IMR-90 (cell line): Measurements from ENCODE around the gene EXOC6. TPM values are rescaled to one million over a fixed set of nuclear protein-coding genes. Genes with fewer than 3 reads are reported as not detected.

Experiments
- ATAC-seq: fragments of 200-7000 bp; cut with Tn5 transposase; 2 replicates; pipeline ENCODE4 v1.9.1; 2020; ENCODE audit warnings: low read depth, mild to moderate bottlenecking, moderate library complexity
- BruUV-seq: library from RNA; stranded (reverse); fragments of 400-500 nt; replicated peaks from 2 replicates; lab custom pipeline; 2021; lab: Mats Ljungman, UMichigan
- CTCF ChIA-PET: fragments of 300-600 bp; formaldehyde crosslinking; extraction: SDS; loops from one replicate; lab custom pipeline; 2021; ENCODE audit warnings: antibody characterized with exemption; lab: Yijun Ruan, JAX
- POLR2A ChIA-PET: fragments of 300-600 bp; sonication (Branson Sonifier 250); formaldehyde crosslinking; loops from one replicate; lab custom pipeline; 2022; ENCODE audit warnings: antibody characterized with exemption; ENCODE audit not compliant: unreplicated experiment; lab: Charles Lee
- DNase-seq: peaks from one replicate; pipeline ENCODE4 v3.0.0; 2013
- H2AFZ ChIP-seq: replicated peaks from 2 replicates; pipeline ENCODE3; 2013; ENCODE audit warnings: low read length, mild to moderate bottlenecking; ENCODE audit not compliant: poor library complexity
- H2AK5ac ChIP-seq: 2 replicates; pipeline ENCODE4 v1.6.1; 2013; ENCODE audit warnings: low read depth, low read length, inconsistent platforms
- H2AK9ac ChIP-seq: replicated peaks from 2 replicates; pipeline ENCODE3; 2013; ENCODE audit warnings: mild to moderate bottlenecking, low read depth, low read length, moderate library complexity; ENCODE audit not compliant: poor library complexity
- H2BK120ac ChIP-seq: 2 replicates; pipeline ENCODE4 v1.6.1; 2013; ENCODE audit warnings: low read depth, low read length, inconsistent platforms
- H2BK15ac ChIP-seq: 3 replicates; pipeline ENCODE4 v1.6.1; 2013; ENCODE audit warnings: low read depth, low read length, inconsistent platforms
- H2BK20ac ChIP-seq: 2 replicates; pipeline ENCODE4 v1.6.1; 2013; ENCODE audit warnings: low read depth, mild to moderate bottlenecking, inconsistent platforms, low read length, moderate library complexity
- H2BK5ac ChIP-seq: 2 replicates; pipeline ENCODE4 v1.6.1; 2013; ENCODE audit warnings: mild to moderate bottlenecking, low read depth, low read length, inconsistent platforms; ENCODE audit not compliant: poor library complexity, severe bottlenecking
- H3K14ac ChIP-seq: replicated peaks from 2 replicates; pipeline ENCODE4 v1.6.1; 2013; ENCODE audit warnings: low read depth, low read length, inconsistent platforms
- H3K18ac ChIP-seq: 2 replicates; pipeline ENCODE4 v1.6.1; 2013; ENCODE audit warnings: low read depth, low read length, control low read depth
- H3K23ac ChIP-seq: 2 replicates; pipeline ENCODE4 v1.6.1; 2013; ENCODE audit warnings: low read depth, low read length, inconsistent platforms
- H3K27ac ChIP-seq: 2 replicates; pipeline ENCODE4 v1.5.1; 2013; ENCODE audit warnings: mild to moderate bottlenecking, control low read depth, low read length; ENCODE audit not compliant: insufficient read depth
- H3K27me3 ChIP-seq: 2 replicates; pipeline ENCODE4 v1.6.1; 2013; ENCODE audit warnings: low read length; ENCODE audit not compliant: control insufficient read depth, insufficient read depth
- H3K36me3 ChIP-seq: 2 replicates; pipeline ENCODE4 v1.6.1; 2013; ENCODE audit warnings: low read length, mixed read lengths; ENCODE audit not compliant: control insufficient read depth, insufficient read depth
- H3K4ac ChIP-seq: 2 replicates; pipeline ENCODE4 v1.6.1; 2013; ENCODE audit warnings: low read depth, low read length, inconsistent platforms
- H3K4me1 ChIP-seq: 2 replicates; pipeline ENCODE4 v1.6.1; 2013; ENCODE audit warnings: low read length, mixed read lengths; ENCODE audit not compliant: control insufficient read depth, insufficient read depth
- H3K4me2 ChIP-seq: 2 replicates; pipeline ENCODE4 v1.6.1; 2013; ENCODE audit warnings: low read depth, mild to moderate bottlenecking, control low read depth, low read length, moderate library complexity
- H3K4me3 ChIP-seq: 2 replicates; pipeline ENCODE4 v1.5.1; 2013; ENCODE audit warnings: low read depth, mild to moderate bottlenecking, control low read depth, low read length, moderate library complexity; ENCODE audit not compliant: insufficient read depth
- H3K56ac ChIP-seq: 2 replicates; pipeline ENCODE4 v1.6.1; 2013; ENCODE audit warnings: low read length, inconsistent platforms; ENCODE audit not compliant: insufficient read depth; ENCODE audit errors: extremely low read depth
- H3K79me1 ChIP-seq, 2 experiments: 2 replicates each; pipeline ENCODE4 v1.6.1; 2013; ENCODE audit warnings: low read length in 2 of 2, inconsistent platforms in 1 of 2, low read depth in 1 of 2
- H3K9ac ChIP-seq: 2 replicates; pipeline ENCODE4 v1.6.1; 2013; ENCODE audit warnings: low read depth, low read length, control low read depth
- H3K9me1 ChIP-seq: 2 replicates; pipeline ENCODE4 v1.6.1; 2013; ENCODE audit warnings: low read length, inconsistent platforms; ENCODE audit not compliant: insufficient read depth
- H3K9me3 ChIP-seq: 2 replicates; pipeline ENCODE4 v1.6.1; 2013; ENCODE audit warnings: low read length; ENCODE audit not compliant: control insufficient read depth, insufficient read depth
- H4K20me1 ChIP-seq: 2 replicates; pipeline ENCODE4 v1.6.1; 2013; ENCODE audit warnings: low read length, inconsistent platforms; ENCODE audit not compliant: insufficient read depth
- H4K5ac ChIP-seq: 2 replicates; pipeline ENCODE4 v1.6.1; 2013; ENCODE audit warnings: mild to moderate bottlenecking, low read depth, low read length, control low read depth
- H4K8ac ChIP-seq, 2 experiments: 2 replicates each; pipeline ENCODE4 v1.6.1; 2013; ENCODE audit warnings: low read depth in 2 of 2, low read length in 2 of 2, control low read depth in 1 of 2, inconsistent platforms in 1 of 2
- H4K91ac ChIP-seq: 2 replicates; pipeline ENCODE4 v1.6.1; 2013; ENCODE audit warnings: low read depth, low read length, inconsistent platforms; ENCODE audit not compliant: insufficient read depth
- BHLHE40 ChIP-seq: fragments of 150-350 bp; IDR thresholded peaks from 2 replicates; pipeline ENCODE4 v1.6.1; 2016; ENCODE audit warnings: mild to moderate bottlenecking, low read depth, low read length
- CEBPB ChIP-seq: IDR thresholded peaks from 2 replicates; pipeline ENCODE4 v1.6.1; 2012; ENCODE audit warnings: low read depth, low read length, improper control_type of control experiment
- CHD1 ChIP-seq: IDR thresholded peaks from 2 replicates; pipeline ENCODE4 v1.6.1; 2012; ENCODE audit warnings: low read depth, low read length, improper control_type of control experiment
- FOS ChIP-seq: fragments of 150-350 bp; IDR thresholded peaks from 2 replicates; pipeline ENCODE4 v1.6.1; 2016; ENCODE audit warnings: low read depth, low read length
- MAFK ChIP-seq: IDR thresholded peaks from 2 replicates; pipeline ENCODE4 v1.6.1; 2012; ENCODE audit warnings: low read depth, low read length, improper control_type of control experiment
- MAZ ChIP-seq: IDR thresholded peaks from 2 replicates; pipeline ENCODE4 v1.6.1; 2012; ENCODE audit warnings: low read depth, mild to moderate bottlenecking, low read length, improper control_type of control experiment, moderate library complexity, borderline replicate concordance
- MXI1 ChIP-seq: IDR thresholded peaks from 2 replicates; pipeline ENCODE4 v1.6.1; 2012; ENCODE audit warnings: low read depth, mild to moderate bottlenecking, low read length, moderate library complexity, borderline replicate concordance
- NFE2L2 ChIP-seq: fragments of 150-350 bp; IDR thresholded peaks from 2 replicates; pipeline ENCODE4 v1.6.1; 2016; ENCODE audit warnings: low read depth, mild to moderate bottlenecking, low read length
- POLR2A ChIP-seq: IDR thresholded peaks from 2 replicates; pipeline ENCODE4 v1.6.1; 2012; ENCODE audit warnings: mild to moderate bottlenecking, low read depth, low read length
- RAD21 ChIP-seq: IDR thresholded peaks from 2 replicates; pipeline ENCODE4 v1.6.1; 2012; ENCODE audit warnings: low read length, improper control_type of control experiment
- RCOR1 ChIP-seq: IDR thresholded peaks from 2 replicates; pipeline ENCODE4 v1.6.1; 2012; ENCODE audit warnings: mild to moderate bottlenecking, low read length, improper control_type of control experiment; ENCODE audit not compliant: insufficient replicate concordance
- RFX5 ChIP-seq: IDR thresholded peaks from 2 replicates; pipeline ENCODE4 v1.8.0; 2012; ENCODE audit warnings: low read depth, mild to moderate bottlenecking, low read length, moderate library complexity
- SMC3 ChIP-seq: fragments of 150-350 bp; IDR thresholded peaks from 2 replicates; pipeline ENCODE4 v1.6.1; 2016; ENCODE audit warnings: low read depth, mild to moderate bottlenecking, antibody characterized with exemption, low read length, moderate library complexity
- USF2 ChIP-seq: fragments of 150-350 bp; IDR thresholded peaks from 2 replicates; pipeline ENCODE4 v1.6.1; 2017; ENCODE audit warnings: mild to moderate bottlenecking, antibody characterized with exemption, low read length, low read depth
- whole genome bisulfite sequencing, 2 experiments: methylation state at CpG; one replicate each; pipeline versions ENCODE4 v1.1.5 to v1.1.7; 2013; ENCODE audit warnings: missing lambda C conversion rate in 2 of 2; ENCODE audit not compliant: insufficient read length in 1 of 2; ENCODE audit errors: extremely low coverage in 2 of 2; 5-methylcytosine and 5-hydroxymethylcytosine counted together
- dilution Hi-C: fragments of 300-500 bp; cut with HindIII; formaldehyde crosslinking; loops from one replicate; pipeline ENCODE4 v1.14.3; 2018; ENCODE audit warnings: low sequenced_read_pairs; ENCODE audit not compliant: unreplicated experiment
- in situ Hi-C: fragments of 300-500 bp; cut with MboI; formaldehyde crosslinking; loops from 3 replicates; pipeline ENCODE4 v1.14.3; 2019; ENCODE audit warnings: low sequenced_read_pairs, inconsistent platforms, mixed read lengths
- intact Hi-C: fragments of 100-400 bp; cut with micrococcal nuclease; formaldehyde crosslinking; loops from 2 replicates; pipeline ENCODE4 v1.10.0; 2022
- polyA plus RNA-seq, 3 experiments: library from polyadenylated mRNA; depleted of rRNA; stranded (reverse); fragments of >200 nt; gene quantifications; 2 replicates each; pipeline ENCODE4 v1.2.3, GENCODE V29; 2012; ENCODE audit warnings: low replicate concordance in 1 of 3
- total RNA-seq: library from RNA; depleted of rRNA; stranded (reverse); fragments of >200 nt; gene quantifications from 2 replicates; pipeline ENCODE4 v1.2.3, GENCODE V29; 2012
- TF ChIP-seq, protein P1 (sequence below): fragments of 150-350 bp; IDR thresholded peaks from 2 replicates; pipeline ENCODE4 v1.6.1; 2016; ENCODE audit warnings: low read depth, mild to moderate bottlenecking, low read length, moderate library complexity, borderline replicate concordance
- TF ChIP-seq, protein P2 (sequence below): conservative IDR thresholded peaks from 2 replicates; pipeline ENCODE4 v1.5.1; 2012; ENCODE audit warnings: mild to moderate bottlenecking, low read depth, low read length, improper control_type of control experiment

The EXOC6 gene
- total and polyA plus RNA-seq, 2 of the 4 experiments (the other 2 are of a cell fraction), result 4.5 to 11.5 TPM

DNA sequence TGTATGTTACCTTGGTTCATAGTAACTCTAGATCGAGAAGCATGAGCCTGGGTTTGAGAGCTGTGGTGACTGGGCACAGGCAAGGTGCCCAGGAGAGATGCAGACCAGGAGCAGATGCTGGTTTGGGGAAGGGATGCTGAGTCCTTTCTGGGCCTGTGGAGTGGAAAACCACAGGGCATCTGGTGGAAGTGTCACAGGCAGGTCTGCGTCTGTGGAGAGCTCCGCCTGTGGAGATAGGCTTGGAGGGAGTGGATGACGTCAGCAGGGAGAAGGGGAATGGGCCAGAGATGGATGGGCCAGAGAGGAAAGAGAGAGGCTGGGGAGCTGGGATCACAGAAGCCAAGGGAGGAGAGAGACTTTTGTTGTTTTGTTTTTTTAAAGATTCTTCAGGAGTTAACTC lies 240.1 kb downstream of the EXOC6 start:
- no peak overlapping the region for H4K91ac ChIP-seq
- H3K79me1 ChIP-seq, result no peaks in the 10 kb centered on the region
- no peak overlapping the region for H3K4ac ChIP-seq
- TF ChIP-seq POLR2A, result no peak
- TF ChIP-seq CEBPB, result no peak
- TF ChIP-seq NFE2L2, result no peak
- TF ChIP-seq SMC3, result no peak
- no peak for TF ChIP-seq BHLHE40
- TF ChIP-seq, protein P1, sequence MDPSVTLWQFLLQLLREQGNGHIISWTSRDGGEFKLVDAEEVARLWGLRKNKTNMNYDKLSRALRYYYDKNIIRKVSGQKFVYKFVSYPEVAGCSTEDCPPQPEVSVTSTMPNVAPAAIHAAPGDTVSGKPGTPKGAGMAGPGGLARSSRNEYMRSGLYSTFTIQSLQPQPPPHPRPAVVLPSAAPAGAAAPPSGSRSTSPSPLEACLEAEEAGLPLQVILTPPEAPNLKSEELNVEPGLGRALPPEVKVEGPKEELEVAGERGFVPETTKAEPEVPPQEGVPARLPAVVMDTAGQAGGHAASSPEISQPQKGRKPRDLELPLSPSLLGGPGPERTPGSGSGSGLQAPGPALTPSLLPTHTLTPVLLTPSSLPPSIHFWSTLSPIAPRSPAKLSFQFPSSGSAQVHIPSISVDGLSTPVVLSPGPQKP, result no peak
- TF ChIP-seq MAFK, result no peak
- TF ChIP-seq, protein P2, sequence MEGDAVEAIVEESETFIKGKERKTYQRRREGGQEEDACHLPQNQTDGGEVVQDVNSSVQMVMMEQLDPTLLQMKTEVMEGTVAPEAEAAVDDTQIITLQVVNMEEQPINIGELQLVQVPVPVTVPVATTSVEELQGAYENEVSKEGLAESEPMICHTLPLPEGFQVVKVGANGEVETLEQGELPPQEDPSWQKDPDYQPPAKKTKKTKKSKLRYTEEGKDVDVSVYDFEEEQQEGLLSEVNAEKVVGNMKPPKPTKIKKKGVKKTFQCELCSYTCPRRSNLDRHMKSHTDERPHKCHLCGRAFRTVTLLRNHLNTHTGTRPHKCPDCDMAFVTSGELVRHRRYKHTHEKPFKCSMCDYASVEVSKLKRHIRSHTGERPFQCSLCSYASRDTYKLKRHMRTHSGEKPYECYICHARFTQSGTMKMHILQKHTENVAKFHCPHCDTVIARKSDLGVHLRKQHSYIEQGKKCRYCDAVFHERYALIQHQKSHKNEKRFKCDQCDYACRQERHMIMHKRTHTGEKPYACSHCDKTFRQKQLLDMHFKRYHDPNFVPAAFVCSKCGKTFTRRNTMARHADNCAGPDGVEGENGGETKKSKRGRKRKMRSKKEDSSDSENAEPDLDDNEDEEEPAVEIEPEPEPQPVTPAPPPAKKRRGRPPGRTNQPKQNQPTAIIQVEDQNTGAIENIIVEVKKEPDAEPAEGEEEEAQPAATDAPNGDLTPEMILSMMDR, result no peak
- TF ChIP-seq RCOR1, result no peak
- no peak for TF ChIP-seq FOS
- no peak for TF ChIP-seq CHD1
- no peak for TF ChIP-seq MAZ
- no peak for TF ChIP-seq MXI1
- no peak for TF ChIP-seq RFX5
- no peak for TF ChIP-seq USF2
- TF ChIP-seq RAD21, result no peak
- no peak overlapping the region for H4K8ac ChIP-seq
- no peak overlapping the region; the same call in 1 of the 2 replicates for H3K23ac ChIP-seq
- no peak overlapping the region for H3K14ac ChIP-seq
- ATAC-seq, result no peak
- H2BK5ac ChIP-seq, result no peak overlapping the region
- no peaks in the 10 kb centered on the region for H3K36me3 ChIP-seq
- POLR2A ChIA-PET, result interaction anchor here (0.6 kb wide), 1 partner anchor 15 kb away, joined by 5 read pairs; no protein-coding TSS in a partner anchor
- H3K9ac ChIP-seq, result no peak overlapping the region
- H3K27ac ChIP-seq, result no peak overlapping the region
- no peak overlapping the region for H2AK5ac ChIP-seq
- H2BK15ac ChIP-seq, result no peak overlapping the region
- H3K27me3 ChIP-seq, result peaks cover 25% of the 10 kb centered on the region
- H4K5ac ChIP-seq, result no peak overlapping the region
- H3K4me1 ChIP-seq, result no peaks in the 10 kb centered on the region
- H3K18ac ChIP-seq, result no peak overlapping the region
- in situ Hi-C loops, result loop anchor here (10.0 kb wide), 1 partner anchor 426 kb away; no protein-coding TSS in a partner anchor
- H3K4me3 ChIP-seq, result no peak overlapping the region
- H3K9me1 ChIP-seq, result no peaks in the 10 kb centered on the region
- intact Hi-C loops, result no loop called here
- BruUV-seq, result no TSS peak
- H2AK9ac ChIP-seq, result no peak overlapping the region
- DNase-seq, result no peak
- H2BK20ac ChIP-seq, result no peak overlapping the region
- CTCF ChIA-PET, result no interaction called here
- WGBS, 2 experiments, result 54% methylated on average over 4 of the region's 4 CpGs; no CpG with 5 or more reads in 1 of the 2 experiments
- dilution Hi-C loops, result no loop called here
- no peaks in the 10 kb centered on the region for H4K20me1 ChIP-seq
- no peak overlapping the region for H3K56ac ChIP-seq
- H2AFZ ChIP-seq, result no peak overlapping the region
- no peak overlapping the region for H2BK120ac ChIP-seq
- H3K4me2 ChIP-seq, result no peak overlapping the region
- no peaks in the 10 kb centered on the region for H3K9me3 ChIP-seq
